ACHN (cell line): ENCODE results near the gene LMO1.

Source experiments
- DNase-seq: peaks from one replicate; pipeline ENCODE4 v3.0.0-alpha.2; 2015
- in situ Hi-C: cut with HindIII; loops from 2 replicates; pipeline ENCODE4 v1.10.0; 2017; ENCODE audit warnings: low sequenced_read_pairs, low pct_ligation_motif_present, low pct_unique_long_range_greater_than_20kb

Gene LMO1

DNA sequence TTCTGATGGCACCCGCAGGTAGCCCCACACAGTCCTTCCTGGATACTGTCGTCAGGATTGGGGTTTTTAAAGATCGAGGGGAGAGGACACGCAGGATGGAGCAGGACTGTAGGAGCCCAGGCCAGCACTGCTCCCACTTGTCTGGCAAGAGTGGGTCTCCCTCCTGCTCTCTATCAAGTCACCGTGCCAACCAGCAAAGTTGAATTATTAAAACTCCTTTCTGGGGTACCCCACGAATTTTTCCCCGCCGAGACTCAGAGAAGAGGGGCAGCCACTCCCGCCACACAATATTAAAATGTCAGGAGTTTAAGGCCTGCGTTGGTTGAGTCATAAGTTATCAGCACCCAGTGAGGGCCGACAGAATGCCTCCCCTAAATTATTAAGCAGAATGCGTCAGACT is 10.1 kb downstream of the LMO1 start:
- no peak for DNase-seq
- in situ Hi-C loops, result no loop called here

GRCh38 chr11:8252946-8253345 is 10.7 kb downstream of the LMO1 start:
- in situ Hi-C loops, result no loop called here

GRCh38 chr11:8252388-8252787 is 11.3 kb downstream of the LMO1 start:
- in situ Hi-C loops, result no loop called here
- DNase-seq, result no peak

More at GRCh38 chr11:8252946-8253345, 10.7 kb downstream of the LMO1 start:
- no peak for DNase-seq

GRCh38 chr11:8251616-8252295 is 11.9 kb downstream of the LMO1 start:
- in situ Hi-C loops, result no loop called here
- no peak for DNase-seq

GRCh38 chr11:8250981-8251615 is 12.6 kb downstream of the LMO1 start:
- in situ Hi-C loops, result no loop called here
- no peak for DNase-seq

DNA sequence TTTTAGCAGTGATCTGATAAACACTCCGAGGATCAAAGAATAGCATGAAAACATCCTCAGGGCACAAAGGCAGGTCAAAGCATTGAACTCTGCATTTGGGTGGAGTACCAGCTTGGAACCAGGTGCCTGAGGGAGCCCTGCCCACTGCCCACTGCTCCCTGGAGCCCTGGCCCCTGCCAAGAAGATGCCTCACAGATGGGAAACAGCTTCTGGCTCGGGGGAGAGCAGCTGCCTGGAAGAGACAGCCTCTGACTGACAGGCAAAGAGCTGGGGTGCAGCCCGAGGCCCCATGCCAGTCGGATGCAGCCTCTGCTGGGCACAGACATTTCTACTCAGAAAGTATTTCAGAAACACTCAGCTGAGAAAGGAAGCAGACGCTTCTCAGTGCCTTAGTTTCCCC is 13.2 kb downstream of the LMO1 start:
- DNase-seq, result no peak
- in situ Hi-C loops, result no loop called here

DNA sequence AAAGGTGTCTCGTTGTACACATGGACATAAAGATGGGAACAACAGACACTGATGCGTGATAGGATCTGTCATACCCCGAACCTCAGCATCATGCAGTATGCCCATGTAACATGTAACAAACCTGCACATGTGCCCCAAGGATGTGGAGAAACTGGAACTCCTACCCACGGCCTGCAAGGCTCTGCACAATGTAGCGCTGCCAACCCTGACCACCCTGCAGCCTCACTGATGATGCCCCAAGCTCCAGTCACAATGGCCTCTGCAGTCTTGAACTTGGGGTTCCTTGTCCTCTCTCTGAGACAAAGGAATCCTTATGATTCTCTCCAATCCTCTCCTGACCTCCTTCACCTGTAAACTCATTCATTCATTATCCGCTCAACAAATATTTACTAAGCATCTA is 14.2 kb downstream of the LMO1 start:
- in situ Hi-C loops, result no loop called here
- no peak for DNase-seq

DNA sequence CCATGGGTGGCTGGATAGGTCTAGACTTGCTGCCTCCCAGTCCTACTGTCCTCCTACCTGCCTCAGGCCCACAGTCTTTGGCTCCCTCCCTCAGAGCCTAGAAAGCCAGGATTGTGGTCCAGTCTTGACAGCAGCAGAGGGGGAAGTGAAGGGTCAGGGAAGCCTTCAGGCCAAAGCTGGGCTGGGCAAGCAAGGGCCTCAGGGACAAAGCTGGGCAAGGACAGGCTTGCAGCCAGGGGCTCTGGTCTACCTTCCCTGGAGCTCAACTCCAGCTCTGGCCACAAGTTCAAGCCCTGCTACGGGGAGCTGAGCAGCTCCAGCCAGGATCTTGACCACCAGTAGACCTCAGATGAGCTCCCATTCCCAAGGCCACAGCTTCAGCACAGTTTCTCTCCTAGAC is 14.9 kb downstream of the LMO1 start:
- in situ Hi-C loops, result no loop called here
- DNase-seq, result no peak

DNA sequence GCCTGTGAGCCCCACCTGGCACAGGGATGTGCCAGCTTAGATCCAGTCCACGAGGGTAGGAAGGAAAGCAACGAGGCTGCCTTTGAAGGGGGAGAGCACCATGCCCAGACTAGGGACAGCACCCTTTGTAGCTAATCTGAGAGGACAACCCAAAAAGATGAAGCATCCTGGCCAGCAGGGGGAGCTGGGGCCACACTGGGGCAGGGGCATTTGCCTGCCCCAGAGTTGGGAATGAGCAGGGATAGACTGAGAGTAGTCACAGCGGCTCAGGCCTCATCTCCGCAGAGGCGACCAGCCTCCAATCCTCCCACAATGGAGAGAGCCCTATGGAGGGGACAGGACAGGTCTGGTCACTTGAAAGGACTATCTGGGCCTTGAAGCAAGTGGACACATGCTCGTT is 16.4 kb downstream of the LMO1 start:
- peak; percentile 25 for DNase-seq
- in situ Hi-C loops, result no loop called here

- DNase-seq, result no peak
Measured at GRCh38 chr11:8243458-8243857, 20.2 kb downstream of the LMO1 start.

GRCh38 chr11:8242499-8243280 is 21.0 kb downstream of the LMO1 start:
- in situ Hi-C loops, result no loop called here
- no peak for DNase-seq

More at GRCh38 chr11:8243458-8243857, 20.2 kb downstream of the LMO1 start:
- in situ Hi-C loops, result no loop called here

GRCh38 chr11:8242118-8242475 is 21.6 kb downstream of the LMO1 start:
- in situ Hi-C loops, result no loop called here
- no peak for DNase-seq

DNA sequence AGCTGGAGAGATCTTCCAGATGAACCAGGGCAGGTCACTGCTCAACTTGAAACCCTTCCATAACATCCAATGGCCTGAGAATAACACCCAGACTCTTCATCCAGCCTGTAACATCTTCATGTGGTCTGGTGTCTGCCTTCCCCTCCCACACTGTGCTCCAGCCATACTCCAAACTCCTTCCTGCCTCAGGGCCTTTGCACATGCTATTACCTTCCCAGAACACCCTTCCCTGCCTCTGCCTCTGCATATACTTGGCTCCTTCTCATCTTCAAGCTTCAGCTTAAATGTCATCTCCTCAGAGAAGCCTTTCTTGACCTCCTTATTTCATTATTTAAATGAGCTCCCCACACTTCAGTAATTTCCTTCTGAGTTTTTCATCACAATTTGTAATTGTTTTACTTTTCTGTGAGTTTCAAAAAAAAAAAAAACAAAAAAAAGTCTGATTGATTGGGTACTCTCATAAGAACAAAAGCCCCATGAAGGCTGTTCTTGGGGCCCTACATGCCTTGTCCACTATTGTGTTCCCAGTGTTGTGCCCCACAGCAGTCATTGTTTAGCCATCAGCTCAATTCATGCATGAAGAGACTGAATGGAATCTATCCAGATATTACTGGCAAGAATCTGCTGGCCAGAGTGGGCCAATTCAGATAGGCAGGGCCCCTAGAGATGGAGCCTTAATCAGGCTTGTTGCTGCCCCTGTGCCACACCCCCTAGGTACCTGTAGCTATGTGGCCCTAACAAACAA is 22.1 kb downstream of the LMO1 start:
- no peak for DNase-seq
- in situ Hi-C loops, result no loop called here

DNA sequence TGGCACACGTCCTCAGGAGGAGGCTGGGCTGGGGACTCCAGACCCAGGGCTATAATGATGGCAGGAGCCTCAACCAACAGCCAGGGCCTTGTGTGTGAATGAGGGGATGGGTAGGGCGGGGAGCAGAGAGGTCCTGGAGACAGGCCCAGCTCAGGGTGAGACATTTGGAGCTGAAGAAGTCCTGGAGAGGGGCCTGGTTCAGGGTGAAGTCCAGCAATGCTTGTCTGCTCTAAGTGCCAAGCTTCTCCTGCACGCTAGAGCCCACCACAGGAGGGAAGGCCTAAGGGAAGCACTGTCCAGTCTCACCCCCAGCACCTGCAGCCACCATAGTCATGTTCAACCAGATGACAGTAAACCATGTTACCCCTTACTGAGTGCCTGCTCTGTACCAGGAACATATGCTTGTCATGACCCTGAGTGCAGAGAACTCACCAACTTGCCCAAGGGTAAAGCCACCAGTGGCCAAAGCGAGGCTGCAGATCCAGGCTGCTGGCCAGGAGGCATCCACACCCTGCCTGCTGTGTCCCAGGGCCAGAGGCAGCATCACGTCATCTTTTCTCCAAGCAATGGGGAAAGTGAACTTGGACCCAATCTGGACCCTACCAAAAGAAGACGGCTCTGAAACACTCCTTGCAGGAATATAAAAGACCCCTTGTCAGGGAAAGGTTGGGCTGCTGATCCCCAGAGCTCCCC is 24.0 kb downstream of the LMO1 start:
- in situ Hi-C loops, result no loop called here
- no peak for DNase-seq

- DNase-seq, result no peak
- in situ Hi-C loops, result no loop called here
Measured at GRCh38 chr11:8239040-8239439, 24.6 kb downstream of the LMO1 start.

GRCh38 chr11:8237453-8237852 is 26.2 kb downstream of the LMO1 start:
- in situ Hi-C loops, result no loop called here
- DNase-seq, result no peak

- in situ Hi-C loops, result no loop called here
- DNase-seq, result no peak
Measured at GRCh38 chr11:8235925-8236324, 27.8 kb downstream of the LMO1 start.

GRCh38 chr11:8234910-8235309 is 28.8 kb downstream of the LMO1 start:
- DNase-seq, result no peak
- in situ Hi-C loops, result no loop called here

- peak; percentile 84 for DNase-seq
- in situ Hi-C loops, result no loop called here
Measured at GRCh38 chr11:8234425-8234821, 29.3 kb downstream of the LMO1 start.
